Measurements from ENCODE around the gene CACNB2.

- TF ChIP-seq CTCF (conservative IDR thresholded peaks at IDR 0.05 in 1 of 2, IDR thresholded peaks at IDR 0.05 in 1 of 2; ENCODE audit: extremely low read depth in 1 of 2, insufficient read depth in 1 of 2, low read depth in 1 of 2, low read length in 2 of 2) (no peak), EZH2 (IDR thresholded peaks at IDR 0.05; ENCODE audit: borderline replicate concordance, low read length) (no peak)
These were observed 382.8 kb downstream of the CACNB2 start for GRCh38 chr10:18523025-18523424.
